A549 (cell line): ENCODE results near the gene FAM53B.

ENCODE experiments used
- BHLHE40 ChIP-seq: IDR thresholded peaks from 2 replicates; pipeline ENCODE4 v1.6.1; 2012; ENCODE audit warnings: low read depth, low read length, inconsistent platforms
- CEBPB ChIP-seq, 2 experiments: fragments of >200 bp in 1 of 2; sonication (Bioruptor Twin) in 1 of 2; formaldehyde crosslinking in 1 of 2; IDR thresholded peaks; 2 replicates each; pipeline ENCODE4 v1.6.1; 2012 to 2016
- ESRRA ChIP-seq: fragments of 150-350 bp; IDR thresholded peaks from 2 replicates; pipeline ENCODE4 v1.6.1; 2014; ENCODE audit warnings: mild to moderate bottlenecking, low read length, borderline replicate concordance
- HDAC2 ChIP-seq: fragments of 200-600 bp; sonication (generic); IDR thresholded peaks from 2 replicates; pipeline ENCODE4 v1.6.1; 2016
- HOXB13 ChIP-seq: fragments of 250-450 bp; sonication (Bioruptor Pico); IDR thresholded peaks from 2 replicates; pipeline ENCODE4 v1.5.0; 2020; ENCODE audit warnings: low read depth, mild to moderate bottlenecking, moderate library complexity
- MAFK ChIP-seq: fragments of 450-650 bp; IDR thresholded peaks from 2 replicates; pipeline ENCODE4 v1.6.1; 2014; ENCODE audit not compliant: partially characterized antibody
- POLR2A ChIP-seq: IDR thresholded peaks from 2 replicates; pipeline ENCODE4 v1.6.1; 2012; ENCODE audit warnings: mild to moderate bottlenecking, low read length
- RAD21 ChIP-seq, 2 experiments: fragments of >200 bp in 1 of 2; sonication (Bioruptor Twin) in 1 of 2; formaldehyde crosslinking in 1 of 2; IDR thresholded peaks in 1 of 2; conservative IDR thresholded peaks in 1 of 2; 2 replicates in 1 of 2; 3 replicates in 1 of 2; pipeline ENCODE4 v1.6.1; 2012 to 2018; ENCODE audit warnings: inconsistent platforms in 1 of 2
- RARB ChIP-seq: fragments of 250-450 bp; sonication (Bioruptor Pico); IDR thresholded peaks from 2 replicates; pipeline ENCODE4 v1.8.0; 2021; ENCODE audit warnings: mild to moderate bottlenecking, moderate library complexity
- RCOR1 ChIP-seq: fragments of 150-350 bp; IDR thresholded peaks from 2 replicates; pipeline ENCODE4 v1.6.1; 2014; ENCODE audit warnings: antibody characterized with exemption, low read length, low read depth
- USF2 ChIP-seq: fragments of 450-650 bp; IDR thresholded peaks from 2 replicates; pipeline ENCODE4 v1.6.1; 2014; ENCODE audit warnings: antibody characterized with exemption
- TF ChIP-seq, protein P1 (sequence below): IDR thresholded peaks from 2 replicates; pipeline ENCODE4 v1.6.1; 2012
- TF ChIP-seq, protein P2 (sequence below): fragments of >200 bp; sonication (Bioruptor Twin); formaldehyde crosslinking; IDR thresholded peaks from 3 replicates; pipeline ENCODE4 v1.5.1; 2016

GRCh38 chr10:124747745-124748144, 3.6 kb upstream of the FAM53B start:
- TF ChIP-seq, protein P1, sequence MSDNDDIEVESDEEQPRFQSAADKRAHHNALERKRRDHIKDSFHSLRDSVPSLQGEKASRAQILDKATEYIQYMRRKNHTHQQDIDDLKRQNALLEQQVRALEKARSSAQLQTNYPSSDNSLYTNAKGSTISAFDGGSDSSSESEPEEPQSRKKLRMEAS, result no peak
- TF ChIP-seq, protein P2, sequence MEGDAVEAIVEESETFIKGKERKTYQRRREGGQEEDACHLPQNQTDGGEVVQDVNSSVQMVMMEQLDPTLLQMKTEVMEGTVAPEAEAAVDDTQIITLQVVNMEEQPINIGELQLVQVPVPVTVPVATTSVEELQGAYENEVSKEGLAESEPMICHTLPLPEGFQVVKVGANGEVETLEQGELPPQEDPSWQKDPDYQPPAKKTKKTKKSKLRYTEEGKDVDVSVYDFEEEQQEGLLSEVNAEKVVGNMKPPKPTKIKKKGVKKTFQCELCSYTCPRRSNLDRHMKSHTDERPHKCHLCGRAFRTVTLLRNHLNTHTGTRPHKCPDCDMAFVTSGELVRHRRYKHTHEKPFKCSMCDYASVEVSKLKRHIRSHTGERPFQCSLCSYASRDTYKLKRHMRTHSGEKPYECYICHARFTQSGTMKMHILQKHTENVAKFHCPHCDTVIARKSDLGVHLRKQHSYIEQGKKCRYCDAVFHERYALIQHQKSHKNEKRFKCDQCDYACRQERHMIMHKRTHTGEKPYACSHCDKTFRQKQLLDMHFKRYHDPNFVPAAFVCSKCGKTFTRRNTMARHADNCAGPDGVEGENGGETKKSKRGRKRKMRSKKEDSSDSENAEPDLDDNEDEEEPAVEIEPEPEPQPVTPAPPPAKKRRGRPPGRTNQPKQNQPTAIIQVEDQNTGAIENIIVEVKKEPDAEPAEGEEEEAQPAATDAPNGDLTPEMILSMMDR, result no peak
- TF ChIP-seq HOXB13 (CRISPR knock-in tag), result no peak
- no peak for TF ChIP-seq MAFK
- no peak for TF ChIP-seq ESRRA
- TF ChIP-seq POLR2A, result no peak
- no peak for TF ChIP-seq HDAC2
- TF ChIP-seq USF2, result no peak
- no peak for TF ChIP-seq CEBPB (IDR thresholded peaks at IDR 0.05)
- TF ChIP-seq RCOR1, result no peak
- TF ChIP-seq RARB (CRISPR knock-in tag), result no peak
- no peak for TF ChIP-seq BHLHE40
- TF ChIP-seq RAD21 (conservative IDR thresholded peaks at IDR 0.05 in 1 of 2, IDR thresholded peaks at IDR 0.05 in 1 of 2), result no peak
